Liver (tissue), 9 donors: ENCODE results near the gene COPZ1. TPM values are rescaled to one million over a fixed set of nuclear protein-coding genes. Genes with fewer than 3 reads are reported as not detected.
A peak's percentile ranks its signal among the peaks of the same experiment; 100 is the strongest.

Source experiments
- DNase-seq: peaks from one replicate; pipeline ENCODE4 v3.0.0-alpha.2; 2017; ENCODE audit warnings: low spot score
- H3K27ac ChIP-seq, 2 donors: one replicate each; pipeline ENCODE4 v1.7.0; 2013; ENCODE audit warnings: inconsistent platforms in 2 of 2, low read length in 2 of 2, control low read depth in 1 of 2, low read depth in 1 of 2, mild to moderate bottlenecking in 1 of 2
- H3K27me3 ChIP-seq, 4 donors: one replicate each; pipeline versions ENCODE4 v1.6.1 to v1.7.0; 2013; ENCODE audit warnings: low read length in 3 of 4, inconsistent platforms in 1 of 4, mild to moderate bottlenecking in 1 of 4, moderate library complexity in 1 of 4; ENCODE audit not compliant: control insufficient read depth in 4 of 4, insufficient read depth in 4 of 4
- H3K36me3 ChIP-seq, 4 donors: one replicate each; pipeline versions ENCODE4 v1.6.1 to v1.7.0; 2013; ENCODE audit warnings: low read length in 3 of 4, mild to moderate bottlenecking in 3 of 4, low read depth in 1 of 4, moderate library complexity in 1 of 4; ENCODE audit not compliant: control insufficient read depth in 4 of 4, insufficient read depth in 3 of 4
- H3K4me1 ChIP-seq, 4 donors: one replicate each; pipeline versions ENCODE4 v1.6.1 to v1.7.0; 2013; ENCODE audit warnings: low read length in 3 of 4, mild to moderate bottlenecking in 3 of 4, moderate library complexity in 1 of 4; ENCODE audit not compliant: control insufficient read depth in 4 of 4, insufficient read depth in 4 of 4
- H3K4me3 ChIP-seq, 3 donors: one replicate each; pipeline versions ENCODE4 v1.6.1 to v1.7.0; 2013; ENCODE audit warnings: low read length in 3 of 3, control low read depth in 1 of 3, low read depth in 1 of 3, mild to moderate bottlenecking in 1 of 3
- H3K9ac ChIP-seq, 2 donors: one replicate each; pipeline ENCODE4 v1.7.0; 2013; ENCODE audit warnings: low read length in 2 of 2, mild to moderate bottlenecking in 2 of 2, moderate library complexity in 2 of 2, control low read depth in 1 of 2, low read depth in 1 of 2
- H3K9me3 ChIP-seq, 4 donors: one replicate each; pipeline versions ENCODE4 v1.6.1 to v1.7.0; 2013; ENCODE audit warnings: low read length in 3 of 4; ENCODE audit not compliant: control insufficient read depth in 4 of 4
- EGR1 ChIP-seq, 2 donors: IDR thresholded peaks; 2 replicates each; pipeline ENCODE4 v1.6.1; 2016 to 2018; ENCODE audit warnings: antibody characterized with exemption in 2 of 2, low read depth in 2 of 2
- FOXA1 ChIP-seq: IDR thresholded peaks from 2 replicates; pipeline ENCODE4 v1.6.1; 2016; ENCODE audit warnings: antibody characterized with exemption
- HNF4A ChIP-seq, 2 donors: conservative IDR thresholded peaks; 2 replicates each; pipeline ENCODE4 v1.6.1; 2016; ENCODE audit warnings: antibody characterized with exemption in 2 of 2, mild to moderate bottlenecking in 2 of 2
- HNF4G ChIP-seq: IDR thresholded peaks from 2 replicates; pipeline ENCODE4 v1.6.1; 2016; ENCODE audit warnings: antibody characterized with exemption
- JUND ChIP-seq, 2 donors: IDR thresholded peaks; 2 replicates each; pipeline ENCODE4 v1.6.1; 2016; ENCODE audit warnings: antibody characterized with exemption in 2 of 2
- NR2F2 ChIP-seq: IDR thresholded peaks from 2 replicates; pipeline ENCODE4 v1.6.1; 2016; ENCODE audit warnings: antibody characterized with exemption
- RAD21 ChIP-seq, 2 donors: IDR thresholded peaks; 2 replicates each; pipeline ENCODE4 v1.6.1; 2016; ENCODE audit warnings: antibody characterized with exemption in 2 of 2, mild to moderate bottlenecking in 2 of 2
- SP1 ChIP-seq: IDR thresholded peaks from 2 replicates; pipeline ENCODE4 v1.6.1; 2018; ENCODE audit warnings: antibody characterized with exemption, mild to moderate bottlenecking
- TAF1 ChIP-seq: conservative IDR thresholded peaks from 2 replicates; pipeline ENCODE4 v1.6.1; 2016; ENCODE audit warnings: antibody characterized with exemption, mild to moderate bottlenecking
- WGBS: extraction: QIAGEN DNeasy Blood & Tissue Kit; methylation state at CpG from one replicate; pipeline ENCODE4 v1.1.7; 2013; 5-methylcytosine and 5-hydroxymethylcytosine counted together
- polyA plus RNA-seq, 2 donors: library from polyadenylated mRNA; stranded (reverse) in 1 of 2; unstranded in 1 of 2; fragments of 200-250 nt in 1 of 2; fragments of >200 nt in 1 of 2; fragmentation: Nextera tagmentation in 1 of 2; extraction: Ambion mirVana in 1 of 2; gene quantifications; one replicate each; pipeline versions ENCODE4 v1.2.1 to v1.2.3, GENCODE V29; 2013 to 2015
- total RNA-seq, 2 donors: library from RNA; depleted of rRNA; stranded (reverse); fragments of >200 nt; gene quantifications; one replicate each; pipeline ENCODE4 v1.2.3, GENCODE V29; 2014
- TF ChIP-seq, protein P1 (sequence below): IDR thresholded peaks from 2 replicates; pipeline ENCODE4 v1.6.1; 2016; ENCODE audit warnings: antibody characterized with exemption, mild to moderate bottlenecking
- TF ChIP-seq, protein P2 (sequence below): fragments of 150-350 bp; IDR thresholded peaks from 2 replicates; pipeline ENCODE4 v1.5.1; 2017; ENCODE audit warnings: improper control_type of control experiment, low read depth, low read length; ENCODE audit not compliant: missing input control
- donor health status: healthy.
- donor health status: healthy.
- donor health status: healthy.
- donor health status: healthy.
- donor health status: healthy.

COPZ1 gene
- total and polyA plus RNA-seq, 4 donors, result 54.6 to 92.6 (median 79.8) TPM

DNA sequence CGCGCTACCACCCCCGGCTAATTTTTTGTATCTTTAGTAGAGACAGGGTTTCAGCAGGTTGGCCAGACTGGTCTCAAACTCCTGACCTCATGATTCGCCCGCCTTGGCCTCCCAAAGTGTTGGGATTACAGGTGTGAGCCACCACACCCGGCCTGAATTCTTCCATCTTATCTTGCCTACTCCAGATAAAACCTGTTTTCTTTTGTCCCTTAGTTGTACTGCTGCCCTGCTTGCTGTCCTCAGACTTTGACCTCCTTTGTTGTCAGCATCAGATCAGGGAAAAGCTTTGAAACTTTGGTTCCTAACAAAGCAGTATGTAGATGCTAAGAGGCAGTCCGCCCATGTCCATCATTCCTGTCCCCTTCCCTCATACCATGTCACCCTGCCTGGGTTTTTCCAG, 15.9 kb downstream of the COPZ1 start:
- Histone ChIP-seq H3K27ac (no peak overlapping the region), H3K36me3 (peaks cover 9 to 46% (median 32%) of the 10 kb centered on the region in 4 donors), H3K4me1 (peaks cover 5 to 24% (median 13%) of the 10 kb centered on the region in 4 donors), H3K9ac (no peak overlapping the region), H3K27me3 (no peaks in the 10 kb centered on the region), H3K9me3 (no peaks in the 10 kb centered on the region), H3K4me3 (no peak overlapping the region)
- 90% methylated on average over 7 of the region's 7 CpGs for WGBS
- TF ChIP-seq, protein P1, sequence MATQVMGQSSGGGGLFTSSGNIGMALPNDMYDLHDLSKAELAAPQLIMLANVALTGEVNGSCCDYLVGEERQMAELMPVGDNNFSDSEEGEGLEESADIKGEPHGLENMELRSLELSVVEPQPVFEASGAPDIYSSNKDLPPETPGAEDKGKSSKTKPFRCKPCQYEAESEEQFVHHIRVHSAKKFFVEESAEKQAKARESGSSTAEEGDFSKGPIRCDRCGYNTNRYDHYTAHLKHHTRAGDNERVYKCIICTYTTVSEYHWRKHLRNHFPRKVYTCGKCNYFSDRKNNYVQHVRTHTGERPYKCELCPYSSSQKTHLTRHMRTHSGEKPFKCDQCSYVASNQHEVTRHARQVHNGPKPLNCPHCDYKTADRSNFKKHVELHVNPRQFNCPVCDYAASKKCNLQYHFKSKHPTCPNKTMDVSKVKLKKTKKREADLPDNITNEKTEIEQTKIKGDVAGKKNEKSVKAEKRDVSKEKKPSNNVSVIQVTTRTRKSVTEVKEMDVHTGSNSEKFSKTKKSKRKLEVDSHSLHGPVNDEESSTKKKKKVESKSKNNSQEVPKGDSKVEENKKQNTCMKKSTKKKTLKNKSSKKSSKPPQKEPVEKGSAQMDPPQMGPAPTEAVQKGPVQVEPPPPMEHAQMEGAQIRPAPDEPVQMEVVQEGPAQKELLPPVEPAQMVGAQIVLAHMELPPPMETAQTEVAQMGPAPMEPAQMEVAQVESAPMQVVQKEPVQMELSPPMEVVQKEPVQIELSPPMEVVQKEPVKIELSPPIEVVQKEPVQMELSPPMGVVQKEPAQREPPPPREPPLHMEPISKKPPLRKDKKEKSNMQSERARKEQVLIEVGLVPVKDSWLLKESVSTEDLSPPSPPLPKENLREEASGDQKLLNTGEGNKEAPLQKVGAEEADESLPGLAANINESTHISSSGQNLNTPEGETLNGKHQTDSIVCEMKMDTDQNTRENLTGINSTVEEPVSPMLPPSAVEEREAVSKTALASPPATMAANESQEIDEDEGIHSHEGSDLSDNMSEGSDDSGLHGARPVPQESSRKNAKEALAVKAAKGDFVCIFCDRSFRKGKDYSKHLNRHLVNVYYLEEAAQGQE, result no peak
- TF ChIP-seq HNF4A (conservative IDR thresholded peaks at IDR 0.05) (peak; percentile 27 to 34), SP1 (no peak), EGR1 (IDR thresholded peaks at IDR 0.05; ENCODE audit: low read depth in 2 of 2) (no peak), HNF4G (no peak), TAF1 (no peak)
- no peak for DNase-seq

DNA sequence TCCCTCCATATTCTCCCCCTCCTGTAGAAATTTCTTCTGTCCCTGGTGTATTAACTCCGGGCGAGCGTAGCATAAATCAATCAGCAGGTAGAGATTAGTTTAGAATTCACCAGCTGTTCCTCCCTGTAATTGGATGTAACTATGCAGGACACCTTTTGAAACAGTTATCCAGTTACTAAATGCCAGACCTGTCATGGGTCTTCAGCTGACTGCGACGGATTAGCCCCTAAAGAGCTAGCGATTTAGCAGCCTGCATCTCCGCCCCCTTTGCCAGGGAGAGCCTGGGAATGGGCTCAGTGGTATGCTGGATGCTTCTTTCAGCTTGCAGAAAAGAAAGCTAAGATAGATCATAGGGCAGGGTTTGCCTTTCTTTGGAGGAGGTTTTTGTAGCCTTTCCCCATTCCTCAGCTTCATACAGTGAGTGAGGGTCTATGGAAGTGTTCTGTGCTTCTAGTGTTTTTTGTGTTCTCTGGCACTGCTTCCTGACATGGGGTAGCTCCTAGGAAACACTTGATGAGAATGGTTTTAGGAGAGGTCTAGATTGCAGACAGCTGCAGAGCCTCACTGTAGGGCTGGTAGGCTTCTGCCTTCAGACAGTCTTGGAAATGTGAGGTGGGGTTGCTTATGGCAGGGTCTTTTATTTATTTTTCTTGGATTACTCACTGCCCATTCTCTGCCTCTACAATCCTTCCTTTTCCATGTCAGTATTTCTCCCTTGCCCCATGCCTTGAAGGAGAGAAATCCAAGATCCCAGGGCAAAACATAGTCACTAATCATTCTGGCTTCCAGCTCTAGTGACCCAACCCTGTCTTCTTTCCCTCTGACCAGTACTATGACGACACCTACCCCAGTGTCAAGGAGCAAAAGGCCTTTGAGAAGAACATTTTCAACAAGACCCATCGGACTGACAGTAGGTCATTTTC, 16.7 kb downstream of the COPZ1 start:
- no peak for DNase-seq
- 95% methylated on average over 9 of the region's 9 CpGs for WGBS

DNA sequence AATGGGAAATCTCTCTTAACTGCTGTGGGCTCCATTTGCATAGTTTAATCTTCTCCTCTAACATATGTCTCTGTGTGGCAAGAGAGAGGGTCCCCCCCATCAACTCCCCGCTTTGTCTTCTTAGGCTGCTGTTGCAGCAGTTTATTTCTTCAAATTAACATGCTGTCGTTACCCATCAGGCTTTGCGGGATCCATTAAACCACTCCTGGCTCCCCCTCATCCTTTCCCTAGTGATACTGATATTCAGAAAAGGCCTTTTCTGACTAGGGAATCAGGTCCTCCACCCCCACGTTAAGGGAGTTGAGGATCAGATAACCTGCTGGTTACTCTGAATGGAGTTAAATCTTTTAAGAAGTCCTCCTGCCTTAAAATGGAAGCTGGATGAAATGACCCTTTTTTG, 24.1 kb downstream of the COPZ1 start:
- no peak for DNase-seq
- 97% methylated on average over 4 of the region's 4 CpGs for WGBS
- Histone ChIP-seq H3K27me3 (no peaks in the 10 kb centered on the region), H3K4me1 (peaks cover 6 to 27% (median 20%) of the 10 kb centered on the region in 4 donors), H3K9me3 (no peaks in the 10 kb centered on the region), H3K36me3 (peaks cover 16 to 58% (median 47%) of the 10 kb centered on the region in 4 donors), H3K4me3 (no peak overlapping the region), H3K9ac (no peak overlapping the region), H3K27ac (no peak overlapping the region)
- TF ChIP-seq HNF4A (conservative IDR thresholded peaks at IDR 0.05) (no peak), EGR1 (IDR thresholded peaks at IDR 0.05; ENCODE audit: low read depth in 2 of 2) (no peak), JUND (IDR thresholded peaks at IDR 0.05) (no peak), FOXA1 (no peak)
- TF ChIP-seq, protein P2, sequence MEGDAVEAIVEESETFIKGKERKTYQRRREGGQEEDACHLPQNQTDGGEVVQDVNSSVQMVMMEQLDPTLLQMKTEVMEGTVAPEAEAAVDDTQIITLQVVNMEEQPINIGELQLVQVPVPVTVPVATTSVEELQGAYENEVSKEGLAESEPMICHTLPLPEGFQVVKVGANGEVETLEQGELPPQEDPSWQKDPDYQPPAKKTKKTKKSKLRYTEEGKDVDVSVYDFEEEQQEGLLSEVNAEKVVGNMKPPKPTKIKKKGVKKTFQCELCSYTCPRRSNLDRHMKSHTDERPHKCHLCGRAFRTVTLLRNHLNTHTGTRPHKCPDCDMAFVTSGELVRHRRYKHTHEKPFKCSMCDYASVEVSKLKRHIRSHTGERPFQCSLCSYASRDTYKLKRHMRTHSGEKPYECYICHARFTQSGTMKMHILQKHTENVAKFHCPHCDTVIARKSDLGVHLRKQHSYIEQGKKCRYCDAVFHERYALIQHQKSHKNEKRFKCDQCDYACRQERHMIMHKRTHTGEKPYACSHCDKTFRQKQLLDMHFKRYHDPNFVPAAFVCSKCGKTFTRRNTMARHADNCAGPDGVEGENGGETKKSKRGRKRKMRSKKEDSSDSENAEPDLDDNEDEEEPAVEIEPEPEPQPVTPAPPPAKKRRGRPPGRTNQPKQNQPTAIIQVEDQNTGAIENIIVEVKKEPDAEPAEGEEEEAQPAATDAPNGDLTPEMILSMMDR, result no peak

More for the DNA sequence above, 16.7 kb downstream of the COPZ1 start:
- H3K9me3 ChIP-seq, result no peaks in the 10 kb centered on the region
- no peak overlapping the region for H3K4me3 ChIP-seq
- no peaks in the 10 kb centered on the region for H3K27me3 ChIP-seq
- no peak for TF ChIP-seq NR2F2
- no peak for TF ChIP-seq JUND (IDR thresholded peaks at IDR 0.05)
- TF ChIP-seq, protein P2, result no peak
- TF ChIP-seq RAD21 (IDR thresholded peaks at IDR 0.05), result no peak
- H3K36me3 ChIP-seq, result peaks cover 12 to 49% (median 35%) of the 10 kb centered on the region in 4 donors
- H3K4me1 ChIP-seq, result peaks cover 3 to 20% (median 11%) of the 10 kb centered on the region in 4 donors
- H3K27ac ChIP-seq, result no peak overlapping the region
- no peak overlapping the region for H3K9ac ChIP-seq
